ENCODE results near the gene USP17L18. TPM values are rescaled to one million over a fixed set of nuclear protein-coding genes. Genes with fewer than 3 reads are reported as not detected.
A peak's percentile ranks its signal among the peaks of the same experiment; 100 is the strongest.
"Not testable (repeated sequence)": the region's sequence is repeated elsewhere in the genome, so short reads cannot be mapped to it uniquely, and the experiment has no call there.

Gene USP17L18
- total RNA-seq, 2 experiments from 2014 or later, result not detected

- H3K9me3 Mint-ChIP-seq (ENCODE audit: low read depth); POLR2A ChIA-PET; H3K36me3 Mint-ChIP-seq (ENCODE audit: low read depth); H3K27me3 Mint-ChIP-seq; intact Hi-C loops (cut with DNase I, micrococcal nuclease); H3K4me1 Mint-ChIP-seq; H3K27ac Mint-ChIP-seq; CTCF ChIA-PET; H3K4me3 Mint-ChIP-seq; ATAC-seq; DNase-seq: not testable (repeated sequence)
Observed at GRCh38 chr4:9257824-9258223, 9.4 kb downstream of the USP17L18 start, which contains the start of gene USP17L20. TSS of gene USP17L20 (plus strand) at chr4:9258124. CDS start at chr4:9258124, 0 bp downstream.

GRCh38 chr4:9262572-9262971, 14.1 kb downstream of the USP17L18 start, which contains the start of gene USP17L21:
TSS of gene USP17L21 (plus strand) at chr4:9262872. CDS start at chr4:9262872, 0 bp downstream.
- H3K36me3 Mint-ChIP-seq (ENCODE audit: low read depth); H3K27ac Mint-ChIP-seq; POLR2A ChIA-PET; H3K27me3 Mint-ChIP-seq; ATAC-seq; H3K9me3 Mint-ChIP-seq (ENCODE audit: low read depth); CTCF ChIA-PET; H3K4me1 Mint-ChIP-seq; H3K4me3 Mint-ChIP-seq; intact Hi-C loops (cut with DNase I, micrococcal nuclease); DNase-seq: not testable (repeated sequence)

DNA sequence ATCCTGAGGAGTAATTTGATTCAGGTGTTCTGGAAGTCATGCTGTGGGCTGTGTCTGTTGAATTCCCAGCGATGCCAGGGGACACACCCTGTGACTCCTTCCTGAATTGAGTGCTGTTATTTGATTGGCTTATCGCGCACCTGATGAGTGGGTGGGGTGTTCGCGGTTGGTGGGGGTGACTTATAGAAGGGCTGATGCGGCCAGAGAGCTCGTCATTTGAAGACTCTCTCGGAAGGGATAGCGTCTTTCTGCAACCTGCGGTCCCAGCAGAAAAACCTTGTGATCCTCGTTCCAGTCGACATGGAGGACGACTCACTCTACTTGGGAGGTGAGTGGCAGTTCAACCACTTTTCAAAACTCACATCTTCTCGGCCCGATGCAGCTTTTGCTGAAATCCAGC, 18.9 kb downstream of the USP17L18 start, which contains the start of gene USP17L22:
Gene USP17L22 (plus strand): TSS at position 301 of the 400 bp plus-strand sequence. CDS start 0 bp downstream, at position 301.
- ATAC-seq; H3K4me3 Mint-ChIP-seq; H3K36me3 Mint-ChIP-seq (ENCODE audit: low read depth); intact Hi-C loops (cut with DNase I, micrococcal nuclease); H3K27ac Mint-ChIP-seq; H3K27me3 Mint-ChIP-seq; CTCF ChIA-PET; H3K9me3 Mint-ChIP-seq (ENCODE audit: low read depth); DNase-seq; POLR2A ChIA-PET; H3K4me1 Mint-ChIP-seq: not testable (repeated sequence)

- peak; percentile 15 for DNase-seq
- POLR2A ChIA-PET; H3K27ac Mint-ChIP-seq; CTCF ChIA-PET; H3K4me1 Mint-ChIP-seq; ATAC-seq; H3K4me3 Mint-ChIP-seq; H3K9me3 Mint-ChIP-seq (ENCODE audit: low read depth); H3K27me3 Mint-ChIP-seq; intact Hi-C loops (cut with DNase I, micrococcal nuclease); H3K36me3 Mint-ChIP-seq (ENCODE audit: low read depth): not testable (repeated sequence)
Observed at GRCh38 chr4:9271719-9272118, 23.3 kb downstream of the USP17L18 start.

Other genes with a start within 250 kb of the USP17L18 start
- gene FAM90A26, start 78.2 kb upstream of the USP17L18 start, total RNA-seq, result not detected
- gene USP17L10, start 38.0 kb upstream of the USP17L18 start, total RNA-seq, result not detected
- gene USP17L11, start 33.2 kb upstream of the USP17L18 start, total RNA-seq, result under 1 TPM; 0.11 to 0.16 TPM
- not detected for gene USP17L12, start 28.5 kb upstream of the USP17L18 start, total RNA-seq
- gene USP17L13, start 23.7 kb upstream of the USP17L18 start, total RNA-seq, result not detected
- not detected for gene USP17L15, start 14.2 kb upstream of the USP17L18 start, total RNA-seq
- gene USP17L17, start 4.8 kb upstream of the USP17L18 start, total RNA-seq, result not detected
- not detected for gene USP17L19, start 4.7 kb downstream of the USP17L18 start, total RNA-seq
- not detected for gene USP17L20, start 9.5 kb downstream of the USP17L18 start, total RNA-seq
- not detected for gene USP17L21, start 14.2 kb downstream of the USP17L18 start, total RNA-seq
- not detected for gene USP17L22, start 19.0 kb downstream of the USP17L18 start, total RNA-seq
- gene USP17L24, start 76.5 kb downstream of the USP17L18 start, total RNA-seq, result not detected
- gene USP17L25, start 81.3 kb downstream of the USP17L18 start, total RNA-seq, result not detected
- not detected for gene USP17L26, start 86.0 kb downstream of the USP17L18 start, total RNA-seq
- gene USP17L5, start 90.8 kb downstream of the USP17L18 start, total RNA-seq, result not detected
- gene USP17L27, start 95.5 kb downstream of the USP17L18 start, total RNA-seq, result not detected
- not detected for gene USP17L28, start 100.3 kb downstream of the USP17L18 start, total RNA-seq
- not detected for gene USP17L29, start 105.0 kb downstream of the USP17L18 start, total RNA-seq
- gene USP17L30, start 114.5 kb downstream of the USP17L18 start, total RNA-seq, result not detected
- not detected for gene DEFB131A, start 195.8 kb downstream of the USP17L18 start, total RNA-seq

Measured in activated CD4-positive, alpha-beta T cell treated with anti-CD3 and anti-CD28 coated beads for 36 hours (primary cell).